ENCODE measurements around the gene KSR2. TPM values are rescaled to one million over a fixed set of nuclear protein-coding genes. Genes with fewer than 3 reads are reported as not detected.
A peak's percentile ranks its signal among the peaks of the same experiment; 100 is the strongest.

The KSR2 gene
- total RNA-seq, 4 donors from 2014 or later: under 0.01 to 0.08 (median under 0.01) TPM; not detected in 1

GRCh38 chr12:117582135-117582784, 386.5 kb downstream of the KSR2 start:
- H3K36me3 ChIP-seq: no peaks in the 10 kb centered on the region
- no peak overlapping the region for H3K4me3 ChIP-seq
- peaks cover 29% of the 10 kb centered on the region for H3K27me3 ChIP-seq
- no peak overlapping the region for H3K27ac ChIP-seq
- ATAC-seq: no peak
- WGBS, 2 donors (ENCODE audit: low coverage in 1 of 2): 37 to 41% methylated on average over 2 to 3 of the region's 10 CpGs
- H3K4me1 ChIP-seq: peaks cover 0 to 16% (median 0%) of the 10 kb centered on the region in 3 donors
- no peaks in the 10 kb centered on the region for H3K9me3 ChIP-seq
- TF ChIP-seq EP300 (IDR thresholded peaks at IDR 0.05): no peak

DNA sequence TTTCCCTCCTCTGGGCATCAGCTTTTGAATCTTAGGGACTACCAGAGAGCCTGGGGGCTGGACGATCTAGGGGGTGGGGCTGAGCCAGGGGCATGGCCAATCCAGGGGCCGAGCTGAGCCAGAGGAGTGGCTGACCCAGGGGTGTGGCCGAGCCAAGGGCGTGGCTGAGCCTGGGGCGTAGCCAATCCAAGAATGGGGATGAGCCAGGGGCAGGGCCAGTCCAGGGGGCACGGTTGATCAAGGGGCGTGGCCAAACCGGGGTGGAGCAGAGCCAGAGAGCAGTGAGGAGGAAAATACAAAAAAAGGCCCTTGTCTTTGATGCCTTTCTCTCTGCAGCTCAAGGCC, 388.1 kb downstream of the KSR2 start:
- H3K4me3 ChIP-seq: no peak overlapping the region
- peaks cover 0 to 16% (median 0%) of the 10 kb centered on the region in 3 donors for H3K4me1 ChIP-seq
- H3K36me3 ChIP-seq: no peaks in the 10 kb centered on the region
- peak; percentile 72 for ATAC-seq
- H3K9me3 ChIP-seq: no peaks in the 10 kb centered on the region
- H3K27me3 ChIP-seq: peaks cover 23% of the 10 kb centered on the region
- 7% methylated on average over 6 of the region's 8 CpGs; no CpG with 5 or more reads in 1 of the 2 donors for WGBS, 2 donors (ENCODE audit: low coverage in 1 of 2)
- TF ChIP-seq POLR2AphosphoS5 (IDR thresholded peaks at IDR 0.05) (no peak), EP300 (IDR thresholded peaks at IDR 0.05) (no peak), POLR2A (IDR thresholded peaks at IDR 0.05) (no peak), CTCF (IDR thresholded peaks at IDR 0.05) (no peak)
- no peak overlapping the region for H3K27ac ChIP-seq

DNA sequence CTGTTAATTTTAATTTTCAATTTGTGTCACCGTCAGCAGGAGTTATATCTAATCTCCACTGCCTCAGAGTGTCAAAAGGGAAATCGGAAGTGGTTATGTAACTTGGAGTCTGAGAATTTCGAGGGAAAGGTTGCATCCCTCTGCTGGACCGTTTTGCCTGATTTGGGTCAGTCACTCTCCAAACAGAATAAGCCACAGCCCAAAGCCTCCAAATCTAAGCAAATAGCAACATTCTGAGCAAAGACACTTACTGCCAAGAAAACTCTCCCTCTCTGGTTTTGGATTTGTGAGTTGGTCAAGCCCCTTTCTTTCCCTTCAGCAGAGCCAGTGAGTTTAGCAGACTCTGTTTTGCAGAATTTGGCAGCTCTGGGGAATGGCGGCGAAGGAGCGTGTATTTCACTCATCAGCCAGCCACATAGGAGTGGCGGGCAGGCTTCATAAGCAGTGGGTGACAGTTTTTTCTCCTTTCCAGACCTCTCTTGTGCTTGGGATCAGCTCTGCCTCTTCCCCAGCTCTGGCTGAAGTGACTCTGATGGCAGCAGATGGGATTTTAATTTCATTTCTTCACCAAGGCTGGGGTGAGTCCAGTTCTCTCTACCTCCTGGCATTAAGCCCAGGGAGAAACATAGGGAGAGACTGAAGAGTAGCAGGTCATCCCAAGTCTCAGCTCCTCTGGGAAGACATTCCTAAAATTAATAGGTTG, 388.6 kb downstream of the KSR2 start:
- TF ChIP-seq POLR2AphosphoS5 (IDR thresholded peaks at IDR 0.05) (no peak), EP300 (IDR thresholded peaks at IDR 0.05) (no peak), CTCF (IDR thresholded peaks at IDR 0.05) (no peak)
- H3K4me1 ChIP-seq: peaks cover 0 to 16% (median 0%) of the 10 kb centered on the region in 3 donors
- no peaks in the 10 kb centered on the region for H3K9me3 ChIP-seq
- H3K4me3 ChIP-seq: no peak overlapping the region
- no peaks in the 10 kb centered on the region for H3K36me3 ChIP-seq
- ATAC-seq: peak; percentile 40
- H3K27ac ChIP-seq: peak overlapping the region in 2 of 4 donors; percentile 11 to 33
- 40 to 55% methylated on average over 6 to 8 of the region's 8 CpGs for WGBS, 2 donors (ENCODE audit: low coverage in 1 of 2)
- H3K27me3 ChIP-seq: peaks cover 23% of the 10 kb centered on the region

DNA sequence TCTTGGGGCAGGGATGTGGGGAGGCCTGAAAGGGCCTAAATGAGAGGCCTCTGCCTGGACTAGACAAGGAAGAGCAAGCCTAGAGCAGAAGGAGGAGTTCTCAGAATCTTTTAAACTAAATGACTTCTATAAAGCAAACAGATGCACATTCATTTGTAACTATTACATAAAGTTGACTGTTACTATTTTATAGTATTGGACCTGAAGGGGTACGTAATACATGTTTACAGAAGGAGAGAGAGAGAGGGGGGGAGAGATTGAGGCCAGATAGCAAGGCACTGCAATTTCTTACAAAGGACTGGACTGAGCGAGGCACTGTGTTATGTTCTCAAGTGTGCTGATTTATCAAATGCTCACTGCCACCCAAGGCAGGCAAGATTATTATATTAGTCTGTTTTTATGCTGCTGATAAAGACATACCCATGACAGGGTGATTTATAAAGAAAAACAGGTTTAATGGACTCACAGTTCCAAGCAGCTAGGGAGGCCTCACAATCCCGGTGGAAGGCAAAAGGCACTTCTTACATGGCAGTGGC, 391.6 kb downstream of the KSR2 start:
- no peaks in the 10 kb centered on the region for H3K9me3 ChIP-seq
- peaks cover 0 to 9% (median 0%) of the 10 kb centered on the region in 3 donors for H3K4me1 ChIP-seq
- no peak overlapping the region for H3K27ac ChIP-seq
- no peak overlapping the region for H3K4me3 ChIP-seq
- ATAC-seq: no peak
- 58 to 78% methylated on average over 1 to 3 of the region's 3 CpGs for WGBS, 2 donors (ENCODE audit: low coverage in 1 of 2)
- peaks cover 6% of the 10 kb centered on the region for H3K27me3 ChIP-seq
- no peaks in the 10 kb centered on the region for H3K36me3 ChIP-seq
- TF ChIP-seq EP300 (IDR thresholded peaks at IDR 0.05) (no peak), POLR2A (IDR thresholded peaks at IDR 0.05) (no peak), POLR2AphosphoS5 (IDR thresholded peaks at IDR 0.05) (no peak), CTCF (IDR thresholded peaks at IDR 0.05) (no peak)

DNA sequence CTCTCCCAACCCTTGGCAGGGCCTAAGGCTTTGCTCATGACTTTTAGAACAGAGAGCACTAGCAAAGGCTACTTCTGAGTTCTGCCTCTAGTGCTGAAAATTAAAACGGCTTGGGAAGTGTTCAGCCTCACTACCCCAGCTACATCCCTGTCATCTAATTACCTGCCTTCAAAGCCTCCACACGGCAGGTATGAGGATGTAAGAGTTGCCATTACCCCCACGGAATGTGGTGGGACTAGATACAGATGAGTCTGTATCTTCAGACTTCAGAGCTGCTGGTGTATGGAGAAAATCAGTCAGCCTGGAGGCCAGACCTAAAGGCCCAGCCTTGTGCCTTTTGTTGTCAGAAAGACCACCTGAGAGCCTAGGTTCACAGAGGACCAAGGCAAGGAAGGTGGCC, 392.7 kb downstream of the KSR2 start:
- H3K36me3 ChIP-seq: no peaks in the 10 kb centered on the region
- ATAC-seq: no peak
- H3K9me3 ChIP-seq: no peaks in the 10 kb centered on the region
- H3K27me3 ChIP-seq: peaks cover 12% of the 10 kb centered on the region
- WGBS, 2 donors (ENCODE audit: low coverage in 1 of 2): 70 to 73% methylated on average over 2 of the region's 3 CpGs
- no peak overlapping the region for H3K27ac ChIP-seq
- TF ChIP-seq POLR2AphosphoS5 (IDR thresholded peaks at IDR 0.05) (no peak), CTCF (IDR thresholded peaks at IDR 0.05) (no peak), POLR2A (IDR thresholded peaks at IDR 0.05) (no peak), EP300 (IDR thresholded peaks at IDR 0.05) (no peak)
- H3K4me1 ChIP-seq: peaks cover 0 to 9% (median 0%) of the 10 kb centered on the region in 3 donors
- no peak overlapping the region for H3K4me3 ChIP-seq
